BJ (cell line): ENCODE measurements around the gene NIPBL. TPM values are rescaled to one million over a fixed set of nuclear protein-coding genes. Genes with fewer than 3 reads are reported as not detected.

ENCODE experiments used
- CTCF ChIA-PET: fragments of 350-600 bp; formaldehyde crosslinking; extraction: SDS; loops from one replicate; lab custom pipeline; 2021; ENCODE audit warnings: antibody characterized with exemption, inconsistent platforms; lab: Yijun Ruan, JAX
- POLR2A ChIA-PET: fragments of 300-600 bp; sonication (Branson Sonifier 250); formaldehyde crosslinking; extraction: SDS; loops from one replicate; lab custom pipeline; 2021; ENCODE audit warnings: antibody characterized with exemption; lab: Charles Lee
- DNase-seq: peaks from one replicate; pipeline ENCODE4 v3.0.0-alpha.2; 2011; ENCODE audit warnings: low read depth
- H3K27me3 ChIP-seq: 2 replicates; pipeline ENCODE4 v1.6.0; 2011; ENCODE audit warnings: low read length; ENCODE audit not compliant: control insufficient read depth, insufficient read depth
- H3K36me3 ChIP-seq: 2 replicates; pipeline ENCODE4 v1.5.1; 2011; ENCODE audit warnings: low read length; ENCODE audit not compliant: control insufficient read depth, insufficient read depth
- H3K4me3 ChIP-seq: 2 replicates; pipeline ENCODE4 v1.5.1; 2011; ENCODE audit warnings: low read depth, mild to moderate bottlenecking, control low read depth, low read length
- CTCF ChIP-seq: IDR thresholded peaks from 2 replicates; pipeline ENCODE4 v1.5.1; 2011; ENCODE audit warnings: low read depth, mild to moderate bottlenecking, control low read depth, inconsistent platforms, low read length, moderate library complexity; ENCODE audit not compliant: insufficient read depth
- polyA plus RNA-seq: library from polyadenylated mRNA; depleted of rRNA; stranded (reverse); fragments of >200 nt; gene quantifications from 2 replicates; pipeline ENCODE4 v1.2.3, GENCODE V29; 2011

Gene NIPBL
- polyA plus RNA-seq, 1 experiment, result 25.6 TPM

- no peaks in the 10 kb centered on the region for H3K27me3 ChIP-seq
- H3K36me3 ChIP-seq, result no peaks in the 10 kb centered on the region
- DNase-seq, result no peak
- TF ChIP-seq CTCF, result no peak
- CTCF ChIA-PET, result no interaction called here
- no peak overlapping the region for H3K4me3 ChIP-seq
- POLR2A ChIA-PET, result interaction anchor here (0.7 kb wide), 1 partner anchor 451 kb away, joined by 8 read pairs; no protein-coding TSS in a partner anchor
Measured at GRCh38 chr5:36883894-36884462, 7.4 kb downstream of the NIPBL start.

- DNase-seq, result no peak
- ChIA-PET CTCF (interaction anchor here (0.8 to 1.0 kb wide), 2 partner anchors 9 to 16 kb away, joined by 3 read pairs; partner anchors contain the start of gene NIPBL), POLR2A (no interaction called here)
- no peak overlapping the region for H3K4me3 ChIP-seq
- no peaks in the 10 kb centered on the region for H3K36me3 ChIP-seq
- no peaks in the 10 kb centered on the region for H3K27me3 ChIP-seq
- TF ChIP-seq CTCF, result no peak
Measured at GRCh38 chr5:36885149-36885548, 8.6 kb downstream of the NIPBL start.

- H3K4me3 ChIP-seq, result no peak overlapping the region
- no peaks in the 10 kb centered on the region for H3K27me3 ChIP-seq
- ChIA-PET POLR2A (no interaction called here), CTCF (interaction anchor here (0.6 to 1.0 kb wide), 4 partner anchors 9 to 476 kb away, joined by 3 read pairs; partner anchors contain the start of gene NIPBL)
- H3K36me3 ChIP-seq, result no peaks in the 10 kb centered on the region
- no peak for TF ChIP-seq CTCF
- DNase-seq, result no peak
Measured at GRCh38 chr5:36885566-36886485, 9.3 kb downstream of the NIPBL start.

- CTCF ChIA-PET, result interaction anchor here (0.8 kb wide), 1 partner anchor 8 kb away, joined by 3 read pairs; no protein-coding TSS in a partner anchor
- Histone ChIP-seq H3K4me3 (no peak overlapping the region), H3K36me3 (0 out of 2 replicates have a peak, but pooled peaks cover 1% of the 10 kb centered on the region), H3K27me3 (no peaks in the 10 kb centered on the region)
- no peak for DNase-seq
- no peak for TF ChIP-seq CTCF
- POLR2A ChIA-PET, result no interaction called here
Measured at GRCh38 chr5:36886791-36887190, 10.2 kb downstream of the NIPBL start.

GRCh38 chr5:36887532-36887931, 11.0 kb downstream of the NIPBL start:
- POLR2A ChIA-PET, result no interaction called here

More at GRCh38 chr5:36887532-36887931, 11.0 kb downstream of the NIPBL start:
- no peak for DNase-seq
- CTCF ChIA-PET, result no interaction called here
- Histone ChIP-seq H3K27me3 (no peaks in the 10 kb centered on the region), H3K36me3 (0 out of 2 replicates have a peak, but pooled peaks cover 1% of the 10 kb centered on the region), H3K4me3 (no peak overlapping the region)
- TF ChIP-seq CTCF, result no peak
